H1 (cell line): ENCODE data around the gene ADD1. TPM values are rescaled to one million over a fixed set of nuclear protein-coding genes. Genes with fewer than 3 reads are reported as not detected.

ENCODE experiments used
- CTCF ChIA-PET: fragments of 300-600 bp; sonication (Branson Sonifier 250); formaldehyde crosslinking; loops from one replicate; lab custom pipeline; 2021; ENCODE audit not compliant: partially characterized antibody; lab: Charles Lee
- POLR2A ChIA-PET: fragments of 300-600 bp; sonication (Branson Sonifier 250); formaldehyde crosslinking; loops from one replicate; lab custom pipeline; 2021; ENCODE audit warnings: inconsistent platforms; ENCODE audit not compliant: partially characterized antibody; lab: Charles Lee
- DNase-seq, 2 experiments: peaks; one replicate each; pipeline versions ENCODE4 v3.0.0 to v3.0.0-alpha.2; 2010 to 2022; ENCODE audit warnings: low spot score in 2 of 2, low read depth in 1 of 2, mixed read lengths in 1 of 2
- FAIRE-seq: peaks from 2 replicates; lab custom pipeline; 2011; peaks lifted over from hg19 to GRCh38; lab: Jason Lieb, UNC
- H2AFZ ChIP-seq: 2 replicates; pipeline ENCODE4 v1.8.1; 2012; ENCODE audit warnings: low read length, inconsistent platforms
- H2AK5ac ChIP-seq: 2 replicates; pipeline ENCODE4 v1.6.1; 2013; ENCODE audit warnings: low read depth, low read length
- H2BK120ac ChIP-seq: replicated peaks from 2 replicates; pipeline ENCODE3; 2013; ENCODE audit warnings: low read depth, low read length, inconsistent platforms
- H2BK12ac ChIP-seq: 2 replicates; pipeline ENCODE4 v1.6.1; 2013; ENCODE audit warnings: low read depth, low read length
- H2BK15ac ChIP-seq: 2 replicates; pipeline ENCODE4 v1.6.1; 2013; ENCODE audit warnings: low read length
- H2BK20ac ChIP-seq: 2 replicates; pipeline ENCODE4 v1.6.1; 2013; ENCODE audit warnings: low read length
- H2BK5ac ChIP-seq: 2 replicates; pipeline ENCODE4 v1.6.1; 2013; ENCODE audit warnings: low read depth, low read length
- H3K14ac ChIP-seq: 2 replicates; pipeline ENCODE4 v1.6.1; 2013; ENCODE audit warnings: inconsistent platforms; ENCODE audit not compliant: insufficient read length
- H3K18ac ChIP-seq: 2 replicates; pipeline ENCODE4 v1.6.1; 2013; ENCODE audit warnings: low read length; ENCODE audit errors: extremely low read depth
- H3K23ac ChIP-seq: 2 replicates; pipeline ENCODE4 v1.6.1; 2013; ENCODE audit warnings: inconsistent platforms; ENCODE audit not compliant: insufficient read length
- H3K23me2 ChIP-seq: 2 replicates; pipeline ENCODE4 v1.6.1; 2013; ENCODE audit warnings: low read depth, low read length
- H3K27ac ChIP-seq: 2 replicates; pipeline ENCODE4 v1.6.1; 2011; ENCODE audit warnings: low read depth, low read length, inconsistent platforms
- H3K27me3 ChIP-seq, 4 experiments: replicated peaks in 1 of 4; 1 replicate in 1 of 4; 2 replicates in 3 of 4; pipeline versions ENCODE4 v1.6.1 to v1.8.1; 2011 to 2013; ENCODE audit warnings: low read length in 3 of 4, mild to moderate bottlenecking in 3 of 4, inconsistent platforms in 2 of 4, mixed read lengths in 2 of 4, moderate library complexity in 1 of 4; ENCODE audit not compliant: control insufficient read depth in 3 of 4, insufficient read depth in 3 of 4; ENCODE audit errors: extremely low read depth in 1 of 4
- H3K36me3 ChIP-seq, 4 experiments: 2 replicates each; pipeline versions ENCODE4 v1.6.1 to v1.8.1; 2011 to 2013; ENCODE audit warnings: mild to moderate bottlenecking in 4 of 4, low read length in 3 of 4, moderate library complexity in 2 of 4, control low read depth in 1 of 4, inconsistent platforms in 1 of 4; ENCODE audit not compliant: insufficient read depth in 4 of 4, control insufficient read depth in 2 of 4
- H3K4ac ChIP-seq: replicated peaks from 2 replicates; pipeline ENCODE3; 2013; ENCODE audit warnings: low read length, low read depth, mixed read lengths, inconsistent platforms; ENCODE audit not compliant: insufficient read length
- H3K4me1 ChIP-seq, 4 experiments: replicated peaks in 1 of 4; 1 replicate in 1 of 4; 2 replicates in 3 of 4; pipeline versions ENCODE4 v1.6.1 to v1.8.1; 2011 to 2013; ENCODE audit warnings: low read length in 3 of 4, inconsistent platforms in 2 of 4, mixed read lengths in 1 of 4; ENCODE audit not compliant: insufficient read depth in 4 of 4, control insufficient read depth in 3 of 4
- H3K4me2 ChIP-seq, 2 experiments: 2 replicates each; pipeline versions ENCODE4 v1.6.1 to v1.8.1; 2011 to 2013; ENCODE audit warnings: low read depth in 2 of 2, low read length in 2 of 2, control low read depth in 1 of 2, inconsistent platforms in 1 of 2, mild to moderate bottlenecking in 1 of 2; ENCODE audit not compliant: insufficient read depth in 1 of 2
- H3K4me3 ChIP-seq, 4 experiments: fragments of 200-600, 300-600 bp in 1 of 4; sonication (generic), shearing (Covaris generic), sonication (Bioruptor Twin) in 1 of 4; 2 replicates each; pipeline versions ENCODE4 v1.5.1 to v1.8.1; 2011 to 2016; ENCODE audit warnings: low read length in 4 of 4, low read depth in 3 of 4, control low read depth in 2 of 4, inconsistent platforms in 2 of 4, mild to moderate bottlenecking in 2 of 4, mixed read lengths in 1 of 4, moderate library complexity in 1 of 4; ENCODE audit not compliant: insufficient read depth in 2 of 4; ENCODE audit errors: extremely low read depth in 1 of 4
- H3K56ac ChIP-seq: replicated peaks from 2 replicates; pipeline ENCODE3; 2013; ENCODE audit warnings: low read depth, mild to moderate bottlenecking, mixed read lengths, low read length, inconsistent platforms; ENCODE audit not compliant: insufficient read length
- H3K79me1 ChIP-seq: 2 replicates; pipeline ENCODE4 v1.6.1; 2013; ENCODE audit warnings: low read depth, low read length, control low read depth
- H3K79me2 ChIP-seq, 2 experiments: 2 replicates each; pipeline versions ENCODE4 v1.6.1 to v1.8.1; 2012 to 2013; ENCODE audit warnings: low read length in 2 of 2, mild to moderate bottlenecking in 2 of 2, inconsistent platforms in 1 of 2; ENCODE audit not compliant: insufficient read depth in 2 of 2, control insufficient read depth in 1 of 2
- H3K9ac ChIP-seq, 4 experiments: replicated peaks in 1 of 4; 1 replicate in 1 of 4; 2 replicates in 3 of 4; pipeline versions ENCODE4 v1.6.1 to v1.8.1; 2011 to 2013; ENCODE audit warnings: low read depth in 3 of 4, low read length in 3 of 4, control low read depth in 2 of 4, mild to moderate bottlenecking in 2 of 4, moderate library complexity in 2 of 4, inconsistent platforms in 1 of 4; ENCODE audit errors: extremely low read depth in 1 of 4
- H3K9me3 ChIP-seq, 2 experiments: 2 replicates each; pipeline versions ENCODE4 v1.6.1 to v1.8.1; 2012 to 2013; ENCODE audit warnings: mild to moderate bottlenecking in 2 of 2, moderate library complexity in 2 of 2, control low read depth in 1 of 2, inconsistent platforms in 1 of 2, low read depth in 1 of 2, low read length in 1 of 2, mixed read lengths in 1 of 2; ENCODE audit not compliant: insufficient read depth in 2 of 2
- H4K20me1 ChIP-seq, 2 experiments: replicated peaks in 1 of 2; 2 replicates each; pipeline versions ENCODE3 to v1.8.1; 2011 to 2013; ENCODE audit warnings: inconsistent platforms in 2 of 2, low read length in 2 of 2, mild to moderate bottlenecking in 1 of 2; ENCODE audit not compliant: insufficient read depth in 2 of 2, control insufficient read depth in 1 of 2
- H4K5ac ChIP-seq: 2 replicates; pipeline ENCODE4 v1.6.1; 2013; ENCODE audit warnings: low read length, low read depth, mixed read lengths, inconsistent platforms; ENCODE audit not compliant: insufficient read length
- H4K8ac ChIP-seq: 2 replicates; pipeline ENCODE4 v1.8.0; 2013; ENCODE audit warnings: mild to moderate bottlenecking, moderate library complexity, low read length, inconsistent platforms; ENCODE audit not compliant: insufficient read depth; ENCODE audit errors: extremely low read depth
- H4K91ac ChIP-seq: replicated peaks from 2 replicates; pipeline ENCODE3; 2013; ENCODE audit warnings: low read length, mixed read lengths, inconsistent platforms; ENCODE audit not compliant: insufficient read length
- BACH1 ChIP-seq: IDR thresholded peaks from 2 replicates; pipeline ENCODE4 v1.6.1; 2012; ENCODE audit warnings: low read length, improper control_type of control experiment
- CTBP2 ChIP-seq: IDR thresholded peaks from 2 replicates; pipeline ENCODE4 v1.7.0; 2011; ENCODE audit warnings: borderline replicate concordance, mild to moderate bottlenecking, moderate library complexity, mixed read lengths, low read length; ENCODE audit not compliant: insufficient read depth, insufficient read length
- E2F6 ChIP-seq: IDR thresholded peaks from 2 replicates; pipeline ENCODE4 v1.6.1; 2012; ENCODE audit warnings: inconsistent platforms
- GABPA ChIP-seq: IDR thresholded peaks from 2 replicates; pipeline ENCODE4 v1.6.1; 2011; ENCODE audit warnings: mild to moderate bottlenecking, low read length, moderate library complexity, borderline replicate concordance; ENCODE audit not compliant: insufficient read depth
- JUN ChIP-seq: IDR thresholded peaks from 2 replicates; pipeline ENCODE4 v1.6.1; 2011; ENCODE audit warnings: low read depth, mild to moderate bottlenecking, improper control_type of control experiment, low read length
- MAFK ChIP-seq: IDR thresholded peaks from 2 replicates; pipeline ENCODE4 v1.6.1; 2012; ENCODE audit warnings: low read depth, mild to moderate bottlenecking, improper control_type of control experiment, low read length
- NANOG ChIP-seq: IDR thresholded peaks from 2 replicates; pipeline ENCODE4 v1.6.1; 2011; ENCODE audit warnings: low read length, low read depth, mild to moderate bottlenecking, inconsistent platforms; ENCODE audit not compliant: insufficient read depth, poor library complexity, severe bottlenecking
- RFX5 ChIP-seq: IDR thresholded peaks from 2 replicates; pipeline ENCODE4 v1.6.1; 2011; ENCODE audit warnings: low read depth, low read length, improper control_type of control experiment, borderline replicate concordance
- RNF2 ChIP-seq: fragments of 200-900, 300-1000 bp; sonication (generic); IDR thresholded peaks from 2 replicates; pipeline ENCODE4 v1.7.1; 2016; ENCODE audit warnings: borderline replicate concordance, low read depth, mild to moderate bottlenecking, antibody characterized with exemption, low read length; ENCODE audit not compliant: poor library complexity, severe bottlenecking; ENCODE audit errors: missing control alignments
- SAP30 ChIP-seq: fragments of 300-600 bp; sonication (generic); IDR thresholded peaks from 2 replicates; pipeline ENCODE4 v1.7.1; 2012; ENCODE audit warnings: low read length, moderate library complexity, mild to moderate bottlenecking, inconsistent platforms; ENCODE audit not compliant: insufficient read depth, insufficient replicate concordance
- TBP ChIP-seq: IDR thresholded peaks from 2 replicates; pipeline ENCODE4 v1.6.1; 2011; ENCODE audit warnings: low read depth, low read length, improper control_type of control experiment
- WGBS, 2 experiments: shearing (Covaris generic) in 1 of 2; methylation state at CpG; one replicate each; pipeline versions ENCODE4 v1.1.6 to v1.1.7; 2013 to 2015; ENCODE audit warnings: low lambda C conversion rate in 2 of 2, mixed read lengths in 2 of 2, inconsistent platforms in 1 of 2, low coverage in 1 of 2, missing lambda C conversion rate in 1 of 2; ENCODE audit not compliant: insufficient replicate concordance in 2 of 2, insufficient coverage in 1 of 2, insufficient read length in 1 of 2; ENCODE audit errors: extremely low coverage in 1 of 2, missing lambda C conversion rate in 1 of 2; 5-methylcytosine and 5-hydroxymethylcytosine counted together
- polyA plus RNA-seq, 7 experiments: library from polyadenylated mRNA; depleted of rRNA in 3 of 7; stranded (reverse) in 5 of 7; unstranded in 2 of 7; fragments of >200 nt in 5 of 7; fragments of 200-250 nt in 2 of 7; gene quantifications; 1 replicate in 5 of 7; 2 replicates in 1 of 7; 4 replicates in 1 of 7; pipeline versions ENCODE4 v1.2.1 to v1.2.3, GENCODE V29; 2011 to 2013; ENCODE audit warnings: missing spikeins in 2 of 7, mixed read lengths in 2 of 7
- total RNA-seq: library from RNA; stranded (reverse); fragmentation: NEBNext Ultra II Directional; extraction: Animal tissue kit (Norgen Biotek cat#: 25700); gene quantifications from 2 replicates; pipeline ENCODE4 v1.2.1, GENCODE V29; 2021

The ADD1 gene
- total and polyA plus RNA-seq, 2 of the 8 experiments (the other 6 are each of a cell fraction or from before 2014, with no cell fraction given) = 113 to 143 TPM

GRCh38 chr4:2839060-2839459, 4.6 kb upstream of the ADD1 start:
- no peak for DNase-seq
- Histone ChIP-seq H3K4me1 (peaks cover 2 to 11% (median 6%) of the 10 kb centered on the region in 4 experiments), H4K8ac (no peak overlapping the region), H2AK5ac (no peak overlapping the region), H4K20me1 (no peaks in the 10 kb centered on the region), H3K4me3 (no peak overlapping the region), H3K27me3 (no peaks in the 10 kb centered on the region), H2BK12ac (no peak overlapping the region), H3K27ac (no peak overlapping the region), H4K91ac (no peak overlapping the region), H4K5ac (no peak overlapping the region), H3K36me3 (peaks cover 0 to 5% (median 1%) of the 10 kb centered on the region in 4 experiments; a peak in 4 of 8 replicates), H2BK15ac (no peak overlapping the region), H3K79me2 (no peaks in the 10 kb centered on the region), H3K56ac (no peak overlapping the region), H3K9ac (no peak overlapping the region), H3K79me1 (no peaks in the 10 kb centered on the region), H2BK20ac (no peak overlapping the region), H3K14ac (no peak overlapping the region), H2AFZ (no peak overlapping the region), H2BK5ac (no peak overlapping the region), H2BK120ac (no peak overlapping the region), H3K4me2 (no peak overlapping the region), H3K18ac (no peak overlapping the region), H3K4ac (no peak overlapping the region), H3K23me2 (peaks cover 5% of the 10 kb centered on the region), H3K23ac (no peak overlapping the region), H3K9me3 (no peaks in the 10 kb centered on the region)
- FAIRE-seq = no peak
- ChIA-PET POLR2A (interaction anchor here (1.1 to 8.8 kb wide), 3 partner anchors 11 to 32 kb away, joined by 3 to 75 read pairs (median 10); no protein-coding TSS in a partner anchor), CTCF (interaction anchor here (1.0 to 1.7 kb wide), 2 partner anchors 14 to 76 kb away, joined by 3 to 5 read pairs; no protein-coding TSS in a partner anchor)
- WGBS, 2 experiments = 93% methylated on average over 3 of the region's 3 CpGs; no CpG with 5 or more reads in 1 of the 2 experiments
- TF ChIP-seq E2F6 = no peak
- TF ChIP-seq JUN = no peak
- no peak for TF ChIP-seq BACH1
- no peak for TF ChIP-seq TBP
- no peak for TF ChIP-seq CTBP2
- no peak for TF ChIP-seq NANOG
- no peak for TF ChIP-seq SAP30
- TF ChIP-seq GABPA = no peak
- no peak for TF ChIP-seq RFX5
- TF ChIP-seq MAFK = no peak
- no peak for TF ChIP-seq RNF2
